NK-92 treated with Interleukin-12 subunit alpha and Interleukin-12 subunit beta, amount 100 ng/mL, for 24 hours (cell line): ENCODE measurements around the gene TRIM68.

Experiments used
- DNase-seq: peaks from one replicate; lab custom pipeline; 2025; lab: John Stamatoyannopoulos, UW

TRIM68 gene

DNA sequence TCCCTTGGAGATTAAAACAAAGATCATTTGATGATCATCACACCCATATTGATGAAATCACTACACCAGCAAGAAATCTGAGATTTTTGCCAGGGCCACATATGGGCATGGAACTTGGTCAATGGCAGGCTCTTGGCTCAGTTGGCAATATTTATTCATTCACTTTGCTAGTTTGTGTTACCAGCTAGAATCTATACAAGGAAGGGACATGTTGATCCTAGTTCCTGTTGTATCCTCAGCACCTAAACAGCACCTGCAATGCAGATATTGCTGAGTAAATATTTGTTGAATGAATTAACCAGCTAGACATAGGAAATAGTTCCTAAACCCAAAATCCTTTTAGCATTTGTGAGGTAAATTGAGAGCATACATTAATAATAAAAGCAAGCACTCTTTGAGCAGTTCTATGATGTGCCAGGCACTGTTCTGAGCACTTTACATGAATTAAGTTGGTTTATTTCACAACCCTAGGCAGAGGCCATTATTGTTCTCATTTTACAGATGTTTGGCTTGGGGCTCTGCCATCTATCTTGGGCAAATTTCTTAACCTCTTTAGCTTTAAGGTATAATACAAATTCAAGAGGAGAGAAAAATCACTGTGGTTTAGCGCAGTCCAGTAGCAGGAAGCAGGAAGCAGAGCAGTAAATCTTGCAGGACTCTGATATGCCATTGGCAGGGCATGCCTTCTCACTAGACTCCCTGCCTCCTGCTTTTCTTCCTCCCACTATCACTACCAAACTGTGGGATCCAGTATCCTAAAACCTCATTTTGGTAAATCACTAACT, 1.6 kb downstream of the TRIM68 start:
- no peak for DNase-seq

GRCh38 chr11:4605057-4605456, 3.0 kb downstream of the TRIM68 start:
- DNase-seq, result no peak

DNA sequence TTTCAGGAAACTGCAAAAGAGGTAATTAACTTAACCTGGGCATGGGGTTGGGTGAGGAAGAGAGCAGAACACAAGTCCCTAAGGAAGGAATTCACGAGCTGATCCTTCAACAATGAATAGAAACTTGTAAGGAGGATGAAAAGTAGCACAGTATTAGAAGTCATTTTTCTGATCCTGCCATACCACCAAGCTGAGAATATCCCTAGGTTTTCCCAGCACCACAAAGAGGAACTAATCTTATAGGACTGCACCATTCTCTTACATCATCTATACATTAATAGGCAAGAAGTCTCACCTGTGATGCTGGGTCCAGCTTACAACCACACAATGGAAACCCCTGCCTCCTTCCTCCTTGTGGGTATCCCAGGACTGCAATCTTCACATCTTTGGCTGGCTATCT, 14.3 kb downstream of the TRIM68 start, which contains the start of gene OR52I1:
OR52I1 (plus strand) TSS at position 301 of the 400 bp plus-strand sequence; CDS start at position 301, 0 bp downstream.
- DNase-seq, result no peak

GRCh38 chr11:4589017-4589416, 19.0 kb downstream of the TRIM68 start:
- DNase-seq, result no peak

DNA sequence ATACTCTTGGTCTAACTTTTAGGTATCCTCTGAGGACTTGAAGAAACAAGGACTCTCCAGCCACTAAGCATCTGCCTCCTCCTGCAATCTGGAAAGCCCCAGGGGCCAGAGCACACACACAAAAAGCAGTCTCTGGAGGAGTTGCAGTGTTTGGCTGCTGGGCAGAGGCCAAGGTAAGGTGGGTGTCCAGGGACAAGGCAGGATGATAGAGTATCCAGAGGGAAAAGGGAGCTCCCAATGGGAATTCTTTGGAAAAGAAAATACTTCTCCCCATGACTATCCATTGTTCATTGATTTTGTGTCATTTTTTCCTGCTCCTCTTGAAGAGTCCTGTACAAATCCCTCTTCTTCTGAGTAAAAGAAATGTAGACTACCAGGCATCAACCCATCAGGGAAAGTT, 26.6 kb downstream of the TRIM68 start, which contains the start of gene OR52I2:
OR52I2 (plus strand) TSS at position 301 of the 400 bp plus-strand sequence.
- DNase-seq, result no peak

GRCh38 chr11:4580124-4580523, 27.9 kb downstream of the TRIM68 start:
- no peak for DNase-seq

DNA sequence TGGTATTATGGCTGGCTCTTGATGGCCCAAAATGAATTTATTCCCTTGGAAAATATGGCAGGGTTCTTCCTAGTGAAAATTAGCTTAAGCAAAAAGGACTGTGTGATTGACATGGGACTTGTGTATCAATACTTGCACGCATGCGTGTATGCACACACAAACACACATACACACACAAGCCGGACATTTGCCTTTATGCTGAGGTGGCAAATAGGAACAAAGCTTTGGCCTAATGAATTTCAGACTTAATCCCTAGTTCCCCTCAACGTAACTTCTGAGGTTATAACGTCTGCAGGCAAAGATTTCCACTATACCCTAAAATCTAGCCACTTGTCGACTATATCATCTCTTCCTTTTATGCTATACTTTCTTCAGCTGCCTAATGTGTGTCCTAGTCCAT, 29.4 kb downstream of the TRIM68 start:
- DNase-seq, result no peak

DNA sequence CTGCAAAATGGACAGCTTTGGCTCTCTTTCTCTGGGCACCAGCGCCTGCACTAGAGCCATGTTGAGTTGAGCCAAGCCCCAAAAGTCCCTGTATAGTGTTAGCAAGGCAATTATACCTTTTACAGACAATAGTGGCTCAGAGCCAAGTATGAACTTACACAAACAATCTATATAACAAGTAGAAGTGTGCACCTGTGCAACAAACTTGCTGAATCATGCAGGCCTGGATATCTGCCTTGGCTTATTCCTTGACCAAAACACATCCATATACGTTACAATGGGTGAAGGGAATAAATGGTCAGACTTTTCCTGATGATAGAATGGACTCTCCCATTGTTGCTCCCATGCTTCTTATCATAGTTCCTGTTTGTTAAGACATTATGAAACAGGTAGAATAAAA, 30.3 kb downstream of the TRIM68 start:
- no peak for DNase-seq

- DNase-seq, result no peak
Observed at GRCh38 chr11:4576880-4577279, 31.2 kb downstream of the TRIM68 start.

DNA sequence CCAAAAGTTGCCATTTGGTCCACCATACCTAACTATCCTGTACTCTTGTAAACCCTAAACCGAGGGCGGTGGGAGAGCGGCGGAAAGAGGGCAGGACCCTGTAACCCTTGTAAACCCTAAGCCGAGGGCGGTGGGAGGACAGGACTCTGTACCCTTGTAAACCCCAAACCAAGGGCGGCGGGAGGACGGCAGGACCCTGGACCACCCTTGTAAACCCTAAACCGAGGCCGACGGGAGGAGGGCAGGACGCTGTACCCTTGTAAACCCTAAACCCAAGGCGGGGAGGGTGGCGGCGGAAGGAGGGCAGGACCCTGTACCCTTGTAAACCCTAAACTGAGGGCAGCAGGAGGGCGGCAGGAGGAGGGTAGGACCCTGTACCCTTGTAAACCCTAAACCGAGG, 39.0 kb downstream of the TRIM68 start:
- DNase-seq, result no peak

DNA sequence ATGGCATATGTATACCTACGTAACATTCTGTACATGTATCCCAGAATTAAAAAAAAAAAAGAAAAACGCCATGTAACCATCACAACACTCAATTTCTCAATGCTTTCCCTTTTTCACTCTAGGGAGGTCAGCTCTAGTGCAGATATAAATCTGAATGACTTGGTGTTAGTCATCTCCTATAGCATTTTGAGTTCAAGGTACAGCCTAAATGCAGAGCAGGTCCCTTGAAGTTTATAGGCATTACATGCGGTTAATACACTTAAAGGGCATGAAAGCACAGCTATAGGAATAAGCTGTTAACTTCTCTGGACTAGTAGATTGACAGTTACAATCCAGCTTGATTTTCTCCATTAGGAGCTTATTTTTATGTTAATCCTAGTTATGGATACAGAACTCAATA, 42.7 kb downstream of the TRIM68 start:
- no peak for DNase-seq

GRCh38 chr11:4560467-4560866, 47.6 kb downstream of the TRIM68 start:
- DNase-seq, result no peak

DNA sequence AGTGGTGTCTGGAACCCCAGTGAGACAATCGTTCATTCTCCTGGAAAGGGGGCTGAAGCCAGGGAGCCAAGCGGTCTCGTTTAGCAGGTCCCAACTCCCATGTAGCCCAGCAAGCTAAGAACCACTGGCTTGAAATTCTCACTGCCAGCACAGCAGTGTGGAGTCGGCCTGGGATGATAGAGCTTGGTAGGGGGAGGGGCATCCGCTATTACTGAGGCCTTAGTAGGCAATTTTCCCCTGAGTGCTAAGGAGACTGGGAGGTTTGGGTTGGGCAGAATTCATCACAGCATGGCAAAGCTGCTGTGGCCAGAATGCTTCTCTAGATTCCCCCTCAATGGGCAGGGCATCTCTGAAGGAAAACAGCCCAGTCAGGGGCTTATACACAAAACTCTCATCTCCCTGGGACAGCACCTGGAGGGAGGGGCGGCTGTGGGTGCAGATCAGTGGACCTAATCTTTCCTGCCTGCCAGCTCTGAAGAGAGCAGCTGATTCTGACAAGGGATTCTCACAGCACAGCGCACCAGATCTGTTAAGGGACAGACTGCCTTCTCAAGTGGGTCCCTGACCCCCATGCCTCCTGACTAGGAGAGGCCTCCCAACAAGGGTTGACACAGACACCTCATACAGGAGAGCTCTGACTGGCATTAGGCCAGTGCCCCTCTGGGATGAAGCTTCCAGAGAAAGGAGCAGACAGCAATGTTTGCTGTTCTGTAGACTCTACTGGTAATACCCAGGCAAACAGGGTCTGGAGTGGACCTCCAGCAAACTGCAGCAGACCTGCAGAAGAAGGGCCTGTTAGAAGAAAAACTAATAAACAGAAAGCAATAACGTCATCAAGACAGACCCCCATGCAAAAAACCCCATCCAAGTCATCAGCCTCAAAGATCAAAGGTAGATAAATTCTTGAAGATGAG, 48.2 kb downstream of the TRIM68 start:
- DNase-seq, result no peak

- DNase-seq, result no peak
Observed at GRCh38 chr11:4551346-4551979, 56.6 kb downstream of the TRIM68 start.
